ENCODE data around the gene SMARCD1. TPM values are rescaled to one million over a fixed set of nuclear protein-coding genes. Genes with fewer than 3 reads are reported as not detected.
A peak's percentile ranks its signal among the peaks of the same experiment; 100 is the strongest.

SMARCD1 gene
- total and polyA plus RNA-seq, 12 donors = 22.9 to 65.0 (median 48.9) TPM

DNA sequence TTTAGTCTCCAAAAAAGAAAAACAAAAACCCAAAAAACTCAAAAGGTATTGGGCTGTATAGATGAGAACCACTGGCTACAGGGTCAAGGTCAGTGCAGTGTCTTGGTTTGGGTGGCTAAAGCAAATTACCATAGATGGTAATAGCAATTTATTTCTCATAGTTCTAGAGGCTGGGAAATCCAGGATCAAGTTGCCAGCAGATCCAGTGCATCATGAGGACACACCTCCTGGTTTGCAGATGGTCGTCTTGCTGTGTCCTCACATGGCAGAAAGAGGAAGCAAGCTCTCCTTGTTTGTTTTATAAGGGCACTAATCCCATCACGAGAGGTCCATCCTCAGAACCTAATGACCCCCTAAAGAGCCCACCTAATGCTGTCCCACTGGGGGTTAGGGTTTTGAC, 38.1 kb downstream of the SMARCD1 start:
- intact Hi-C loops (cut with DNase I) = no loop called here
- Histone ChIP-seq H3K36me3 (replicated peaks in 1 of 2) (peaks cover 0 to 31% of the 10 kb centered on the region in 2 donors), H3K4me1 (replicated peaks in 1 of 2) (peaks cover 5 to 6% of the 10 kb centered on the region in 2 donors), H3K27ac (no peak overlapping the region), H3K4me3 (no peak overlapping the region), H3K9me3 (replicated peaks in 1 of 3) (no peaks in the 10 kb centered on the region), H3K27me3 (no peaks in the 10 kb centered on the region)
- no peak for TF ChIP-seq POLR2A (IDR thresholded peaks at IDR 0.05)
- TF ChIP-seq, protein P1, sequence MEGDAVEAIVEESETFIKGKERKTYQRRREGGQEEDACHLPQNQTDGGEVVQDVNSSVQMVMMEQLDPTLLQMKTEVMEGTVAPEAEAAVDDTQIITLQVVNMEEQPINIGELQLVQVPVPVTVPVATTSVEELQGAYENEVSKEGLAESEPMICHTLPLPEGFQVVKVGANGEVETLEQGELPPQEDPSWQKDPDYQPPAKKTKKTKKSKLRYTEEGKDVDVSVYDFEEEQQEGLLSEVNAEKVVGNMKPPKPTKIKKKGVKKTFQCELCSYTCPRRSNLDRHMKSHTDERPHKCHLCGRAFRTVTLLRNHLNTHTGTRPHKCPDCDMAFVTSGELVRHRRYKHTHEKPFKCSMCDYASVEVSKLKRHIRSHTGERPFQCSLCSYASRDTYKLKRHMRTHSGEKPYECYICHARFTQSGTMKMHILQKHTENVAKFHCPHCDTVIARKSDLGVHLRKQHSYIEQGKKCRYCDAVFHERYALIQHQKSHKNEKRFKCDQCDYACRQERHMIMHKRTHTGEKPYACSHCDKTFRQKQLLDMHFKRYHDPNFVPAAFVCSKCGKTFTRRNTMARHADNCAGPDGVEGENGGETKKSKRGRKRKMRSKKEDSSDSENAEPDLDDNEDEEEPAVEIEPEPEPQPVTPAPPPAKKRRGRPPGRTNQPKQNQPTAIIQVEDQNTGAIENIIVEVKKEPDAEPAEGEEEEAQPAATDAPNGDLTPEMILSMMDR (IDR thresholded peaks at IDR 0.05) = no peak
- 54 to 74% (median 69%) methylated on average over 2 of the region's 2 CpGs for WGBS, 4 donors
- DNase-seq = peak in 2 of 7 donors; percentile 13 to 43

DNA sequence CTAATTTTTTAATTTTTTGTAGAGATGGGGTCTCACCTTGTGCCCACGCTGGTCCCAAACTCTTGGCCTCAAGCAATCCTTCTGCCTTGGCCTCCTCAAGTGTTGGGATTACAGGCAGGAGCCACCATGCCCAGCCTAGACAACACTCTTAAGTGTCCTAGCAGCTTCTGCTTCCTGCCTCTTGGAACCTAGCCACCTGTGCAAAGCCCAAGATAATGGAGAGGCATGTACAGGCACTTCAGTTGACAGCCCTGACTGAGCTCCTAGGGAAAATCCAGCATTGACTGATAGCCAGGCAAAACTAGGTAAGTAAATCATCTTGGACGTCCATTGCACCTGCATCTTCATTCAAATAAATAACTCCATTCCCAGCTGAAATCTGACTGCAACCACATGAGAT, 42.4 kb downstream of the SMARCD1 start:
- intact Hi-C loops (cut with DNase I) = loop anchor here in 1 of 2 donors (5.0 kb wide), 1 partner anchor 50 kb away; no protein-coding TSS in a partner anchor
- Histone ChIP-seq H3K36me3 (replicated peaks in 1 of 2) (peaks cover 0 to 30% of the 10 kb centered on the region in 2 donors), H3K4me1 (replicated peaks in 1 of 2) (peaks cover 10 to 17% of the 10 kb centered on the region in 2 donors), H3K9me3 (replicated peaks in 1 of 3) (no peaks in the 10 kb centered on the region), H3K27me3 (no peaks in the 10 kb centered on the region), H3K4me3 (no peak overlapping the region), H3K27ac (no peak overlapping the region)
- TF ChIP-seq POLR2A (IDR thresholded peaks at IDR 0.05) = no peak
- 78 to 83% (median 83%) methylated on average over 2 of the region's 2 CpGs for WGBS, 4 donors
- peak in 1 of 7 donors; percentile 14 for DNase-seq

DNA sequence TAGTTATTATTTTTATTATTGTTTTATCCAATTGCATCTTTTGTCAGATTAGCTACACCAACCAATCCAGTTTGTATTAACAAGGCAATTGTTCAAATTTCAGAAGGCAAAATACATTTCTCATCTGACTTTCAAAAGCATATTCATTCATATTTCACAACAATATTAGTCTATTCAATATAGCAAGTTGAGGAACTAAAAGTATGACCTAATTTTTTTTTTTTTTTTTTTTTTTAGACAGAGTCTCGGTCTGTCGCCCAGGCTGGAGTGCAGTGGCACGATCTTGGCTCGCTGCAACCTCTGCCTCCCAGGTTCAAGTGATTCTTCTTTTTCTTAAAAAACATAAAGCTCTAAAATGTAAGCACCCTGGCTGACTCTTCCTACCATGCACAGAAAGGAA, 44.1 kb downstream of the SMARCD1 start:
- H3K4me1 ChIP-seq (replicated peaks in 1 of 2) = peaks cover 12 to 25% of the 10 kb centered on the region in 2 donors
- H3K27me3 ChIP-seq = no peaks in the 10 kb centered on the region
- WGBS, 4 donors = 24 to 45% (median 38%) methylated on average over 4 of the region's 4 CpGs
- TF ChIP-seq, protein P1 (IDR thresholded peaks at IDR 0.05) = no peak
- TF ChIP-seq POLR2A (IDR thresholded peaks at IDR 0.05) = no peak
- H3K36me3 ChIP-seq (replicated peaks in 1 of 2) = peaks cover 0 to 30% of the 10 kb centered on the region in 2 donors
- no peak overlapping the region for H3K4me3 ChIP-seq
- no peak for DNase-seq
- no peaks in the 10 kb centered on the region for H3K9me3 ChIP-seq (replicated peaks in 1 of 3)
- peak overlapping the region in 1 of 5 donors; percentile 27 for H3K27ac ChIP-seq
- intact Hi-C loops (cut with DNase I) = loop anchor here in 1 of 2 donors (5.0 kb wide), 1 partner anchor 48 kb away; no protein-coding TSS in a partner anchor

DNA sequence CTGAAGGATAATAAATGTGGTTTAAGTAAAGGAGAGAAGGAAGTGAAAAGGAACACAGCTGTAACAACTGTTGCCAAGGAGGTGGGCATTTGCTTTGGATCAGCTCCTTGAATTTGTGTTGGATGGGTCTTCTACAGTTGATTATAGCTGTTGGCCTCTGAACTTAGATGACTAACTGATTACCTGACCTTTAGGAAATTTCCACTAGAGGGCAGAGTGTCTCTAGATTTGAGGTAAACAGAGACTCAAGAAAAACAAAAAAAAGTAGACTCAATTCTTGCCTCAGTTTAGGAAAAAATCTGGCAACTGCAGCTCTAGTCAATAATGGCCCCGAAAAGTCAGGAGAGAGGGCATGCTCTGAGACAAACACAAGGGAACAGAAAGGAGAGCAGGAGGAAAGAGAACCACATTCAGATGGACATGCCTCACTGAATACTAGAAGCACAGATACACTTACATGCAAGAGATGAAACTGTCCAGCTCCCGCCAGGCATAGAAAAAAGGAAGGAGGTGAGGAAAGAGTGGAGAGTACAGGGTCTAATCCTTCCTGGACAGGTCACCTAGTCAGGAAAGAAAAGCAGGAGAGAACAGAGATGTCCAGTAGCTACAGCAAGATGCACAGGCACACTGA, 47.5 kb downstream of the SMARCD1 start:
- intact Hi-C loops (cut with DNase I) = loop anchor here in 1 of 2 donors (5.0 kb wide), 1 partner anchor 40 kb away; no protein-coding TSS in a partner anchor
- Histone ChIP-seq H3K27ac (peak overlapping the region in 3 of 5 donors; percentile 22 to 64 (median 38)), H3K36me3 (replicated peaks in 1 of 2) (peaks cover 0 to 35% of the 10 kb centered on the region in 2 donors), H3K9me3 (replicated peaks in 1 of 3) (no peaks in the 10 kb centered on the region), H3K4me3 (no peak overlapping the region), H3K27me3 (no peaks in the 10 kb centered on the region), H3K4me1 (replicated peaks in 1 of 2) (peaks cover 16 to 29% of the 10 kb centered on the region in 2 donors)
- 38 to 70% (median 55%) methylated on average over 2 of the region's 2 CpGs for WGBS, 4 donors
- TF ChIP-seq, protein P1 (IDR thresholded peaks at IDR 0.05) = peak in 4 of 6 experiments; percentile 45 to 71 (median 58)
- TF ChIP-seq POLR2A (IDR thresholded peaks at IDR 0.05) = no peak
- DNase-seq = no peak

Measured in adrenal gland (tissue), 12 donors.